Upper lobe of right lung (tissue), 1 donor: ENCODE results near the gene GRIA2. TPM values are rescaled to one million over a fixed set of nuclear protein-coding genes. Genes with fewer than 3 reads are reported as not detected.

Source experiments
- ATAC-seq: fragments of 200-7000 bp; cut with Tn5 transposase; one replicate; pipeline ENCODE4 v1.9.1; 2020; ENCODE audit warnings: mild to moderate bottlenecking, moderate library complexity
- DNase-seq: peaks from one replicate; pipeline ENCODE4 v3.0.0-alpha.2; 2020
- H3K27ac ChIP-seq: fragments of 200-600 bp; one replicate; pipeline ENCODE4 v1.8.0; 2022
- H3K27me3 ChIP-seq: fragments of 200-600 bp; one replicate; pipeline ENCODE4 v1.8.0; 2022; ENCODE audit warnings: mild to moderate bottlenecking
- H3K36me3 ChIP-seq: fragments of 200-600 bp; one replicate; pipeline ENCODE4 v1.8.0; 2022
- H3K4me1 ChIP-seq: fragments of 200-600 bp; one replicate; pipeline ENCODE4 v1.8.0; 2022
- H3K4me3 ChIP-seq: fragments of 200-600 bp; one replicate; pipeline ENCODE4 v1.8.0; 2022; ENCODE audit warnings: mild to moderate bottlenecking
- H3K9me3 ChIP-seq: fragments of 200-600 bp; one replicate; pipeline ENCODE4 v1.8.0; 2022
- CTCF ChIP-seq: fragments of 200-600 bp; IDR thresholded peaks from one replicate; pipeline ENCODE4 v1.8.0; 2022; ENCODE audit warnings: antibody characterized with exemption
- intact Hi-C: fragments of 100-400 bp; cut with DNase I; formaldehyde crosslinking; loops from one replicate; pipeline ENCODE4 v1.11.0; 2022
- total RNA-seq: library from RNA; stranded (reverse); fragmentation: NEBNext Ultra II Directional; extraction: Animal tissue kit (Norgen Biotek cat#: 25700); gene quantifications from one replicate; pipeline ENCODE4 v1.2.1, GENCODE V29; 2021
- donor health status: DM: no; HTN: yes; CAD: no; lungs with severe emphysema.

Gene GRIA2
- total RNA-seq, 1 donor from 2014 or later: not detected

GRCh38 chr4:157320092-157320491 is 99.6 kb downstream of the GRIA2 start:
- H3K27me3 ChIP-seq: no peaks in the 10 kb centered on the region
- no peaks in the 10 kb centered on the region for H3K9me3 ChIP-seq
- intact Hi-C loops: no loop called here
- H3K27ac ChIP-seq: no peak overlapping the region
- no peaks in the 10 kb centered on the region for H3K36me3 ChIP-seq
- no peak for TF ChIP-seq CTCF
- ATAC-seq: no peak
- H3K4me3 ChIP-seq: no peak overlapping the region
- no peaks in the 10 kb centered on the region for H3K4me1 ChIP-seq
- DNase-seq: no peak

GRCh38 chr4:157327666-157328065 is 107.1 kb downstream of the GRIA2 start:
- intact Hi-C loops: no loop called here
- Histone ChIP-seq H3K27me3 (no peaks in the 10 kb centered on the region), H3K36me3 (no peaks in the 10 kb centered on the region), H3K4me3 (no peak overlapping the region), H3K9me3 (no peaks in the 10 kb centered on the region), H3K27ac (no peak overlapping the region), H3K4me1 (no peaks in the 10 kb centered on the region)
- ATAC-seq (no peak), DNase-seq (no peak)
- no peak for TF ChIP-seq CTCF

GRCh38 chr4:157357887-157358286 is 137.4 kb downstream of the GRIA2 start:
- no peak overlapping the region for H3K4me3 ChIP-seq
- no peaks in the 10 kb centered on the region for H3K9me3 ChIP-seq
- no peaks in the 10 kb centered on the region for H3K36me3 ChIP-seq
- H3K4me1 ChIP-seq: no peaks in the 10 kb centered on the region
- TF ChIP-seq CTCF: no peak
- ATAC-seq: no peak
- no peak for DNase-seq
- H3K27ac ChIP-seq: no peak overlapping the region
- intact Hi-C loops: no loop called here
- H3K27me3 ChIP-seq: no peaks in the 10 kb centered on the region

GRCh38 chr4:157358439-157358838 is 137.9 kb downstream of the GRIA2 start:
- Histone ChIP-seq H3K27ac (no peak overlapping the region), H3K4me3 (no peak overlapping the region), H3K27me3 (no peaks in the 10 kb centered on the region), H3K9me3 (no peaks in the 10 kb centered on the region), H3K4me1 (no peaks in the 10 kb centered on the region), H3K36me3 (no peaks in the 10 kb centered on the region)
- intact Hi-C loops: no loop called here
- DNase-seq (no peak), ATAC-seq (no peak)
- TF ChIP-seq CTCF: no peak

- no peaks in the 10 kb centered on the region for H3K9me3 ChIP-seq
- DNase-seq (no peak), ATAC-seq (no peak)
- H3K27me3 ChIP-seq: no peaks in the 10 kb centered on the region
- H3K27ac ChIP-seq: no peak overlapping the region
- H3K4me1 ChIP-seq: no peaks in the 10 kb centered on the region
- no peak overlapping the region for H3K4me3 ChIP-seq
- H3K36me3 ChIP-seq: no peaks in the 10 kb centered on the region
- intact Hi-C loops: no loop called here
- TF ChIP-seq CTCF: no peak
These were observed 138.3 kb downstream of the GRIA2 start for GRCh38 chr4:157358851-157359250.

- Histone ChIP-seq H3K27me3 (no peaks in the 10 kb centered on the region), H3K9me3 (no peaks in the 10 kb centered on the region), H3K27ac (no peak overlapping the region), H3K36me3 (no peaks in the 10 kb centered on the region), H3K4me3 (no peak overlapping the region), H3K4me1 (no peaks in the 10 kb centered on the region)
- ATAC-seq (no peak), DNase-seq (no peak)
- no peak for TF ChIP-seq CTCF
- intact Hi-C loops: no loop called here
These were observed 142.8 kb downstream of the GRIA2 start for GRCh38 chr4:157363360-157363759.
